ENCODE results near the gene TAF5.

Gene TAF5

DNA sequence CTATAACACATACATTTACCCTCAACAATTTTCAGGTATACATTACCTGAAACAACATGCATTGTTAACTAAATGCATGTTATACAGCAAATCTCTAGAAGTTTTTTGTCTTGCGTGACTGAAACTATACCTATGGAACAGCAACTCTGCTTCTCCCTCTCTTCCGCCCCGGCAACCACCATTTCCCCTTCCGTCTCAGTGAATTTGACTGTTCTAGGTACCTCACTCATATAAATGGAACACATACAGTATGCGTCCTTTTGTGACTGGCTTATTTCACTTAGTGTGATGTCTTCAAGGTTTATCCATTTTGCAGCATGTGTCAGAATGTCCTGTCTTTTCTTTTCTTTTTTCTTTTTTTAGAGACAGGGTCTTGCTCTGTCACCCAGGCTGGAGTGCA, 61.9 kb downstream of the TAF5 start:
- no peak for TF ChIP-seq ZFX (IDR thresholded peaks at IDR 0.05; ENCODE audit: borderline replicate concordance)
- TF ChIP-seq, protein P1, sequence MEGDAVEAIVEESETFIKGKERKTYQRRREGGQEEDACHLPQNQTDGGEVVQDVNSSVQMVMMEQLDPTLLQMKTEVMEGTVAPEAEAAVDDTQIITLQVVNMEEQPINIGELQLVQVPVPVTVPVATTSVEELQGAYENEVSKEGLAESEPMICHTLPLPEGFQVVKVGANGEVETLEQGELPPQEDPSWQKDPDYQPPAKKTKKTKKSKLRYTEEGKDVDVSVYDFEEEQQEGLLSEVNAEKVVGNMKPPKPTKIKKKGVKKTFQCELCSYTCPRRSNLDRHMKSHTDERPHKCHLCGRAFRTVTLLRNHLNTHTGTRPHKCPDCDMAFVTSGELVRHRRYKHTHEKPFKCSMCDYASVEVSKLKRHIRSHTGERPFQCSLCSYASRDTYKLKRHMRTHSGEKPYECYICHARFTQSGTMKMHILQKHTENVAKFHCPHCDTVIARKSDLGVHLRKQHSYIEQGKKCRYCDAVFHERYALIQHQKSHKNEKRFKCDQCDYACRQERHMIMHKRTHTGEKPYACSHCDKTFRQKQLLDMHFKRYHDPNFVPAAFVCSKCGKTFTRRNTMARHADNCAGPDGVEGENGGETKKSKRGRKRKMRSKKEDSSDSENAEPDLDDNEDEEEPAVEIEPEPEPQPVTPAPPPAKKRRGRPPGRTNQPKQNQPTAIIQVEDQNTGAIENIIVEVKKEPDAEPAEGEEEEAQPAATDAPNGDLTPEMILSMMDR (IDR thresholded peaks at IDR 0.05), result no peak
- no peak overlapping the region for H3K27ac ChIP-seq

DNA sequence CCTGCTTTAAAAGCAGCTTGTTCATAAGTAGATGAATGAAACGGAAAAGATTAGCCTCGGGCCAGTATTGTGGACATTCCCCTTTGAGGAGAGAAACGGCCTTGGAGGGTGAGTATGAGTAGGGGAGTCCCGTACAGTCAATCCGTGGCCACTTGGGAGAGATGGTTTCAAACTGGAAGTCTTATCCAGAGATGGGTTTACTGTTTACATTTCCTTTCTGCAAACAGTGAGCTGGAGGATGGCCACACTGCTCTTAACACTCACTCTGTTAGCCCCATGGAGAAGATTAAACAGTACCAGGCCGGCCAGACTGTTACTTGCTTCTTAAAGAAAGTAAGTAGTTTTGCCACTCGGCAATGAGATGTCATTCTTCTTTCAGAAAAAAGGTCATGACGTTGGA, 64.1 kb downstream of the TAF5 start:
- TF ChIP-seq ZFX (IDR thresholded peaks at IDR 0.05; ENCODE audit: borderline replicate concordance), result no peak
- TF ChIP-seq, protein P1 (IDR thresholded peaks at IDR 0.05), result no peak
- H3K27ac ChIP-seq, result no peak overlapping the region

GRCh38 chr10:103433858-103434257, 66.1 kb downstream of the TAF5 start:
- TF ChIP-seq, protein P1 (IDR thresholded peaks at IDR 0.05), result no peak
- TF ChIP-seq ZFX (IDR thresholded peaks at IDR 0.05; ENCODE audit: borderline replicate concordance), result no peak
- H3K27ac ChIP-seq, result no peak overlapping the region

Data from 22Rv1 (cell line).